ENCODE measurements around the gene BRSK1.
A peak's percentile ranks its signal among the peaks of the same experiment; 100 is the strongest.

The BRSK1 gene

DNA sequence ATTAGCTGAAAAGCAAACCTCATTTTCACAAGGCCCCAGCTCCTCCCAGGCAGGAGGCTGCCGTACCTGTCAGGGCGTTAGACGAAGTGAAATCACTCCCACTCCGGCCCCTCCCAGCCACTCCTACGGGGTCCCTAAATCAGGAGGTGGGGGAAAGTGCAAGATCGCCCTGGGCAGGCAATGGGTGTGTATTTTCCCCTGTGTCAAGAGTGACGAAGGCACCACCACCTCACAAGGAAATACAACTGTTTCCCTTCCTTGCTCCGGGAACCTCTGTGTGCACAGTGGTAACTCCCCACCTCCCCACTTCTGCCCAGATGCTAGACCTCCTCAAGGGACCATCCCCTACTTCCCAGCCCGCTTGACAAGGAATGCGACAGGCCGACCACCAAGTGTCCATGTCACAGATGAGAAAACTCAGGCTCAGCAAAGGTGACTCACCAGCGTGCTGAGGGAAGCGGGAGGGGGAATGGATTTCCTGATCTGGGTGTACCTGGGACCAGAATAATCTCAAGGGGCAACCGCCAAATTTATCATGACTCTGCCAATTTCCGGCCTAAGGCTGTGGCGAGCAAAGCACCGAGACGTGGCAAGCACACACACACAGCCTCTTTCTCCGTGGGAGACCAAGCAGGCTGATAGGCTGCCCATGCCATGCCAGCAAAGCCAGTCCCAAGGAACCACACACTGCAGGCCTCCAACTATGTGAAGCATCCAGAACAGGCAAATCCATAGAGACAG lies 32.3 kb upstream of the BRSK1 start:
- Histone ChIP-seq H3K27ac (peak overlapping the region; percentile 93), H3K4me1 (ENCODE audit: control insufficient read depth in 1 of 2, insufficient read depth in 1 of 2, low read depth in 1 of 2, low read length in 1 of 2) (peaks cover 66 to 74% of the 10 kb centered on the region in 2 experiments)
- TF ChIP-seq, protein P1, sequence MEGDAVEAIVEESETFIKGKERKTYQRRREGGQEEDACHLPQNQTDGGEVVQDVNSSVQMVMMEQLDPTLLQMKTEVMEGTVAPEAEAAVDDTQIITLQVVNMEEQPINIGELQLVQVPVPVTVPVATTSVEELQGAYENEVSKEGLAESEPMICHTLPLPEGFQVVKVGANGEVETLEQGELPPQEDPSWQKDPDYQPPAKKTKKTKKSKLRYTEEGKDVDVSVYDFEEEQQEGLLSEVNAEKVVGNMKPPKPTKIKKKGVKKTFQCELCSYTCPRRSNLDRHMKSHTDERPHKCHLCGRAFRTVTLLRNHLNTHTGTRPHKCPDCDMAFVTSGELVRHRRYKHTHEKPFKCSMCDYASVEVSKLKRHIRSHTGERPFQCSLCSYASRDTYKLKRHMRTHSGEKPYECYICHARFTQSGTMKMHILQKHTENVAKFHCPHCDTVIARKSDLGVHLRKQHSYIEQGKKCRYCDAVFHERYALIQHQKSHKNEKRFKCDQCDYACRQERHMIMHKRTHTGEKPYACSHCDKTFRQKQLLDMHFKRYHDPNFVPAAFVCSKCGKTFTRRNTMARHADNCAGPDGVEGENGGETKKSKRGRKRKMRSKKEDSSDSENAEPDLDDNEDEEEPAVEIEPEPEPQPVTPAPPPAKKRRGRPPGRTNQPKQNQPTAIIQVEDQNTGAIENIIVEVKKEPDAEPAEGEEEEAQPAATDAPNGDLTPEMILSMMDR (IDR thresholded peaks at IDR 0.05) = no peak

DNA sequence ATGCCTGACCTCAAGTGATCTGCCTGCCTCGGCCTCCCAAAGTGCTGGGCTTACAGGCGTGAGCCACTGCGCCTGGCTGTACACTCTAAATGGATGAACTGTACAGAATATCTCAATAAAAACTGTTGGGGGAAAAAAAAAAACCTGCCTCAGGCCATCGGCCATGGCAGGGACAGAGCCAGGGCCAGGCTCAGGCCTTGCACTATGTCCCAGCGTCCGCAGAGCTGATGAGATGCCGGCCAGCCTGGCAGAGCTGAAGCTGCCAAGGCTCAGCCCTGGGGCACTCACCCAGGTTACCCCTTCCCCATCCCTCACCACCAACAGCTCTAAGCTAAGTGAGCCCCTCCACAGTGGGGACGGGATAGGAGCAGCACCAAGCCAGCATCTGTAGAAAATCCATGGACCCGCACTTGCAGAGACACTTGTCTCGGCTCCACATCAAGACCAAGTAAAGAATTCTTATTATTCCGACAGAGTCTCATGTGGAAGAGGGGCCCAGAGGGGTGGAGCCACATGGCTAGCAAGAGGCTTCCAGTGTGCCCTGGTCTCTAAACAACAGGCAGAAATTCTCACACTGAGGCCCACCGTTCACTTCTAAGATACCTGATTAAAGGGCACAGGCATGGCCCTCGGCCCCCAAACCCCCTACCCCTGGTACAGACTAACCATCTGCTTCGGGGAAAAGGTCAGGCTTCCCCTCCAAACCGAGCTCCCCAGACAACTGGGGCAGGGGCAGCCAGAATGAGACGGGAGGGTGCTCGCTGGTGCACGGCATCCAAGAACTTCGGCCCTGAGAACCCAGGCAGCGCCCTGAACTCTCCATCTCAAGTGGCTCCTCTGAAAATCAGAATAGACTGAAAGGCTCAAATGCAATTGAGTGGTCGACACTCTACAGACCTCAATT lies 30.8 kb upstream of the BRSK1 start:
- H3K9me3 ChIP-seq = no peaks in the 10 kb centered on the region
- H3K4me3 ChIP-seq (ENCODE audit: low read depth in 1 of 2, low read length in 1 of 2) = peak overlapping the region; percentile 67 to 88
- TF ChIP-seq, protein P1 (IDR thresholded peaks at IDR 0.05) = no peak
- H3K4me1 ChIP-seq (ENCODE audit: control insufficient read depth in 1 of 2, insufficient read depth in 1 of 2, low read depth in 1 of 2, low read length in 1 of 2) = peaks cover 80 to 89% of the 10 kb centered on the region in 2 experiments
- H3K36me3 ChIP-seq = peaks cover 11% of the 10 kb centered on the region
- peak overlapping the region; percentile 93 for H3K27ac ChIP-seq
- H3K27me3 ChIP-seq = no peaks in the 10 kb centered on the region

More for the DNA sequence above, 32.3 kb upstream of the BRSK1 start:
- no peaks in the 10 kb centered on the region for H3K9me3 ChIP-seq
- H3K36me3 ChIP-seq = peaks cover 17% of the 10 kb centered on the region
- no peak overlapping the region for H3K4me3 ChIP-seq (ENCODE audit: low read depth in 1 of 2, low read length in 1 of 2)
- no peaks in the 10 kb centered on the region for H3K27me3 ChIP-seq

DNA sequence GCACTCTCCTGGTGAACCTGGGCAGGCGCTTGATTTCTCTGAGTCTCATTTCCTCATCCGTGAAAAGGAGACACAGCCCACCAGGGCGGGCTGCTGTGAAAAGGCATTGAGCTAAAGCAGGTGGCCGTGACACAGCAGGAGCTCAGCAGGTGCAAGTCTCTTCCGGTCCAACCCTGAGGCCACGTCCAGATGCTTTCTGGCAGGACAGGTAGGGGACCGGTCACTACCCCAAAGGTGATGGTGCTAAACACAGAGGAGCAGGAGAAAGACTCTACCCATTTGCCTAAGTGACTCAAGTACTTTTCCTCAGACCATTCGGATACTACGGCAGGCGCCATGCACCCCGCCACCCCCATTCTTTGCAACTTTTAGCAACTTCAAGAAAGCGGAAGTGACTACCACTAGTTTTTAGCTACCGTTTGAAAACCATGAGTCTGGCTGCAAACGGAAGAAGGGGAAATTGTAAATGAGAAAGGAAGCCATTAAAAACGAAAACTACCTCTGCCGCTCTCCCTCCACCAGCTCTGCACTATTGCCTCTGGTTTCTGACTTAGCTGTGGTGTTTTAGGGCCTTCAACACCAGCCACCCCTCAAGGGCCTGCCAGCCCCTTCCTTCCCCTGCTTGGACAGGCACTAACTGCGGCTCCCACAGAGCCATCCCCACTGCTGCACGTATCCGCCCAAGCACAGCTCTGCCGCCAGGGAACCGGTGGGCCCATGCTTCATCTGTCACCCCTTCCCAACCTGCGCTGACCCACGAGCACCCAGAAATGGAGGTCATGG lies 29.8 kb upstream of the BRSK1 start:
- Histone ChIP-seq H3K9me3 (no peaks in the 10 kb centered on the region), H3K4me1 (ENCODE audit: control insufficient read depth in 1 of 2, insufficient read depth in 1 of 2, low read depth in 1 of 2, low read length in 1 of 2) (peaks cover 81 to 83% of the 10 kb centered on the region in 2 experiments), H3K36me3 (peaks cover 4% of the 10 kb centered on the region), H3K27me3 (no peaks in the 10 kb centered on the region), H3K27ac (peak overlapping the region; percentile 93), H3K4me3 (ENCODE audit: low read depth in 1 of 2, low read length in 1 of 2) (peak overlapping the region; percentile 67 to 88)
- TF ChIP-seq, protein P1 (IDR thresholded peaks at IDR 0.05) = no peak

DNA sequence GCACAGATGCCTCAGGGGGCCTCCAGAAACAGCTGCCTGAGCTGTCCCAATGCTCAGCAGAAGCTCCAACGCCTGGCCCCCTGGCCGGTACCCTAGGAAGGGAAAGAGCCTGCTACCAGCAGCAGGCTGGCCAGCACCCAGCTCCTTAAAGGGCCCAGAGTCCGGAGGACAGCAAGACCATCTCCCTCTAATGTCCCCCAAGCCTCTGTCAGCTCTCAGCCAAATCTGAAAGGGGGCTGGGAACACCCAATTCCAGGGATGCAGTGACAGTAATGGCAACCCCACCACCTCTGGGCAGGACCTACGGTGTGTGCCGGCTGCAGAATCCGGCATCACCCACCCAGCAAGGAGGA lies 29.2 kb upstream of the BRSK1 start:
- peaks cover 4% of the 10 kb centered on the region for H3K36me3 ChIP-seq
- H3K27ac ChIP-seq = peak overlapping the region; percentile 93
- H3K27me3 ChIP-seq = no peaks in the 10 kb centered on the region
- H3K4me3 ChIP-seq (ENCODE audit: low read depth in 1 of 2, low read length in 1 of 2) = peak overlapping the region; percentile 67 to 88
- H3K9me3 ChIP-seq = no peaks in the 10 kb centered on the region
- TF ChIP-seq, protein P1 (IDR thresholded peaks at IDR 0.05) = no peak
- peaks cover 86 to 87% of the 10 kb centered on the region in 2 experiments for H3K4me1 ChIP-seq (ENCODE audit: control insufficient read depth in 1 of 2, insufficient read depth in 1 of 2, low read depth in 1 of 2, low read length in 1 of 2)
